ENCODE measurements around the gene RAPGEF2.

GRCh38 chr4:159357350-159357749 is 254.5 kb downstream of the RAPGEF2 start:
- TF ChIP-seq CTCF (IDR thresholded peaks at IDR 0.05; ENCODE audit: control extremely low read depth in 1 of 3, insufficient read depth in 1 of 3, low read depth in 1 of 3, low read length in 3 of 3) (no peak), POLR2AphosphoS5 (IDR thresholded peaks at IDR 0.05; ENCODE audit: low read depth, low read length) (no peak), ATF2 (IDR thresholded peaks at IDR 0.05; ENCODE audit: low read length) (no peak), TBP (IDR thresholded peaks at IDR 0.05; ENCODE audit: low read depth, low read length) (no peak), ATF3 (IDR thresholded peaks at IDR 0.05; ENCODE audit: insufficient read depth, low read depth, low read length) (no peak), ASH2L (IDR thresholded peaks at IDR 0.05; ENCODE audit: low read length) (no peak)

Data from H1 (cell line).